Stimulated activated CD8-positive, alpha-beta memory T cell treated with anti-CD3 and anti-CD28 coated beads, Interleukin-4, amount 100 ng/mL, for 4 hours (primary cell): ENCODE measurements around the gene TRMT10B.
A peak's percentile ranks its signal among the peaks of the same experiment; 100 is the strongest.
"Not testable (repeated sequence)": the region's sequence is repeated elsewhere in the genome, so short reads cannot be mapped to it uniquely, and the experiment has no call there.

Experiments
- DNase-seq, 2 donors: peaks; one replicate each; pipeline ENCODE4 v3.0.0-alpha.2; 2020; ENCODE audit warnings: low read depth in 2 of 2, low spot score in 1 of 2

Gene TRMT10B

GRCh38 chr9:37751186-37751585 lies 2.4 kb upstream of the TRMT10B start:
- no peak for DNase-seq

- DNase-seq: not testable (repeated sequence)
These were observed 1.9 kb upstream of the TRMT10B start for GRCh38 chr9:37751704-37752103.

- not testable (repeated sequence) for DNase-seq
These were observed 1.5 kb upstream of the TRMT10B start for GRCh38 chr9:37752112-37752511.

- no peak for DNase-seq
These were observed 740 bp upstream of the TRMT10B start for GRCh38 chr9:37752642-37753488.

GRCh38 chr9:37758747-37759146 lies 5.1 kb downstream of the TRMT10B start:
- DNase-seq: no peak

- DNase-seq: no peak
These were observed 7.0 kb downstream of the TRMT10B start for GRCh38 chr9:37760416-37761161.

GRCh38 chr9:37761511-37761910 lies 7.9 kb downstream of the TRMT10B start:
- DNase-seq: no peak

GRCh38 chr9:37765263-37765662 lies 11.7 kb downstream of the TRMT10B start:
- not testable (repeated sequence) for DNase-seq

GRCh38 chr9:37769306-37769705 lies 15.7 kb downstream of the TRMT10B start:
- no peak for DNase-seq

- no peak for DNase-seq
These were observed 16.4 kb downstream of the TRMT10B start for GRCh38 chr9:37769995-37770394.

GRCh38 chr9:37775216-37775919 lies 21.8 kb downstream of the TRMT10B start:
- no peak for DNase-seq

GRCh38 chr9:37776328-37776727 lies 22.7 kb downstream of the TRMT10B start:
- DNase-seq: no peak

GRCh38 chr9:37778534-37778933 lies 24.9 kb downstream of the TRMT10B start:
- DNase-seq: no peak

GRCh38 chr9:37784291-37784615 lies 30.6 kb downstream of the TRMT10B start:
- no peak for DNase-seq

GRCh38 chr9:37784616-37785483 lies 31.2 kb downstream of the TRMT10B start, which contains the start of gene EXOSC3:
Gene EXOSC3, minus strand, starts transcription at chr9:37785064. Its CDS starts 20 bp downstream, at chr9:37785044.
- peak; percentile 69 to 74 for DNase-seq

GRCh38 chr9:37787059-37787458 lies 33.5 kb downstream of the TRMT10B start:
- no peak for DNase-seq

GRCh38 chr9:37788332-37788731 lies 34.7 kb downstream of the TRMT10B start:
- DNase-seq: no peak

- DNase-seq: no peak
These were observed 36.5 kb downstream of the TRMT10B start for GRCh38 chr9:37790096-37790495.

- no peak for DNase-seq
These were observed 38.5 kb downstream of the TRMT10B start for GRCh38 chr9:37792122-37792521.

GRCh38 chr9:37796232-37796631 lies 42.6 kb downstream of the TRMT10B start:
- DNase-seq: no peak

- no peak for DNase-seq
These were observed 45.1 kb downstream of the TRMT10B start for GRCh38 chr9:37798677-37799076.
